Measurements from ENCODE around the gene BPNT1. TPM values are rescaled to one million over a fixed set of nuclear protein-coding genes. Genes with fewer than 3 reads are reported as not detected.

Gene BPNT1
- total and polyA plus RNA-seq, 2 of the 13 experiments (the other 11 are each of a cell fraction or from before 2014, with no cell fraction given): 35.2 to 43.9 TPM

DNA sequence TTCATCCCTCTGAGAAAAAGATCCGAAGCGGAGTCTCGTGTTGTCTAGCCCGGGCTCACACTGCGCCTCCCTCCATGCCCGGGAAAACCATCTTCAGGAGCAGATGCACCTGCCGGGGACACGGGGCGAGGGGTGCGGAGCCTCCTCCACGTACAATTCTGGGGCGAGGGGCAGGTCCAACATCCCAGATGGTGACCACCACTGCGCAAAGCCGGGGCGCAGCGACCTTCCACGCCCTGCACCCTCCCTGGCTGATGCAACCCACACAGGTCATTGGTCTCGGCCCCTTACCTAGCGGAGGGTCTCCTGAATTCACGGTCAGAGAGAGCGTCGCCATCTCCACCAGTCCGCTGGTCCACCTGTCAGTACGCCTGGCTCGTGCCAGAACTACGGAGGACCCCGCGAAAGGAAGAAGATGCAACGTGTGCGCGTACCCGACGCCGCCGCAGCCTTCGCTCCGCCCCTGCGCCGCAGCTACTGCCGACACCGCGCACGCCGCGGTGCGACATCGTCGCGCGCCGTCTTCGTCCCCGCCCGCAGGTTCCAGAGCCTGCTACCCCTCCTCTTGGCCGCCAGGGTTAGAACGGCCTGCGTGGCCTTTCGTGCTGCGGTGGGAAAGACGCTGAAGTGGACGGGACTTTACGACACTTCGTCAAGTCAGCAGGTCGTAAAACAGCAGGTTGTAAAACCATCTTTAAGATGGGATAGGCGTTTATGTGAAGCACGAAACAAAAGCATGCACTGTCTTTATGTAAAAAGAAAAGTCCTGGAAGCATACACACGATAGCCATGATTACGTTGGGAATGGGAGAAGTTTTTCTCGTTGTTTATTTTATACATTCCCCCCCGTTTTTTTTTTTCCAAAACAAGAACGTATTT lies 43.3 kb downstream of the BPNT1 start, which contains the start of gene EPRS1 (continued):
- TF ChIP-seq, protein P1, sequence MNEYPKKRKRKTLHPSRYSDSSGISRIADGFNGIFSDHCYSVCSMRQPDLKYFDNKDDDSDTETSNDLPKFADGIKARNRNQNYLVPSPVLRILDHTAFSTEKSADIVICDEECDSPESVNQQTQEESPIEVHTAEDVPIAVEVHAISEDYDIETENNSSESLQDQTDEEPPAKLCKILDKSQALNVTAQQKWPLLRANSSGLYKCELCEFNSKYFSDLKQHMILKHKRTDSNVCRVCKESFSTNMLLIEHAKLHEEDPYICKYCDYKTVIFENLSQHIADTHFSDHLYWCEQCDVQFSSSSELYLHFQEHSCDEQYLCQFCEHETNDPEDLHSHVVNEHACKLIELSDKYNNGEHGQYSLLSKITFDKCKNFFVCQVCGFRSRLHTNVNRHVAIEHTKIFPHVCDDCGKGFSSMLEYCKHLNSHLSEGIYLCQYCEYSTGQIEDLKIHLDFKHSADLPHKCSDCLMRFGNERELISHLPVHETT (CRISPR knock-in tag; conservative IDR thresholded peaks at IDR 0.05): peak; percentile 92
- 0 out of 2 replicates have a peak, but pooled peaks have one; percentile 23 for TF ChIP-seq ZNF790 (CRISPR knock-in tag; IDR thresholded peaks at IDR 0.05; ENCODE audit: borderline replicate concordance)
- TF ChIP-seq, protein P2, sequence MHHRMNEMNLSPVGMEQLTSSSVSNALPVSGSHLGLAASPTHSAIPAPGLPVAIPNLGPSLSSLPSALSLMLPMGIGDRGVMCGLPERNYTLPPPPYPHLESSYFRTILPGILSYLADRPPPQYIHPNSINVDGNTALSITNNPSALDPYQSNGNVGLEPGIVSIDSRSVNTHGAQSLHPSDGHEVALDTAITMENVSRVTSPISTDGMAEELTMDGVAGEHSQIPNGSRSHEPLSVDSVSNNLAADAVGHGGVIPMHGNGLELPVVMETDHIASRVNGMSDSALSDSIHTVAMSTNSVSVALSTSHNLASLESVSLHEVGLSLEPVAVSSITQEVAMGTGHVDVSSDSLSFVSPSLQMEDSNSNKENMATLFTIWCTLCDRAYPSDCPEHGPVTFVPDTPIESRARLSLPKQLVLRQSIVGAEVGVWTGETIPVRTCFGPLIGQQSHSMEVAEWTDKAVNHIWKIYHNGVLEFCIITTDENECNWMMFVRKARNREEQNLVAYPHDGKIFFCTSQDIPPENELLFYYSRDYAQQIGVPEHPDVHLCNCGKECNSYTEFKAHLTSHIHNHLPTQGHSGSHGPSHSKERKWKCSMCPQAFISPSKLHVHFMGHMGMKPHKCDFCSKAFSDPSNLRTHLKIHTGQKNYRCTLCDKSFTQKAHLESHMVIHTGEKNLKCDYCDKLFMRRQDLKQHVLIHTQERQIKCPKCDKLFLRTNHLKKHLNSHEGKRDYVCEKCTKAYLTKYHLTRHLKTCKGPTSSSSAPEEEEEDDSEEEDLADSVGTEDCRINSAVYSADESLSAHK (CRISPR knock-in tag; IDR thresholded peaks at IDR 0.05; ENCODE audit: borderline replicate concordance): no peak
- peak; percentile 92; the same call in 1 of the 2 replicates for TF ChIP-seq EED (CRISPR knock-in tag; IDR thresholded peaks at IDR 0.05)
- no peak for TF ChIP-seq REXO4 (CRISPR knock-in tag; IDR thresholded peaks at IDR 0.05; ENCODE audit: borderline replicate concordance)
- TF ChIP-seq FLYWCH1 (CRISPR knock-in tag; IDR thresholded peaks at IDR 0.05): no peak
- TF ChIP-seq ZIK1 (CRISPR knock-in tag; IDR thresholded peaks at IDR 0.05; ENCODE audit: borderline replicate concordance, low read depth): peak; percentile 77
- TF ChIP-seq, protein P3, sequence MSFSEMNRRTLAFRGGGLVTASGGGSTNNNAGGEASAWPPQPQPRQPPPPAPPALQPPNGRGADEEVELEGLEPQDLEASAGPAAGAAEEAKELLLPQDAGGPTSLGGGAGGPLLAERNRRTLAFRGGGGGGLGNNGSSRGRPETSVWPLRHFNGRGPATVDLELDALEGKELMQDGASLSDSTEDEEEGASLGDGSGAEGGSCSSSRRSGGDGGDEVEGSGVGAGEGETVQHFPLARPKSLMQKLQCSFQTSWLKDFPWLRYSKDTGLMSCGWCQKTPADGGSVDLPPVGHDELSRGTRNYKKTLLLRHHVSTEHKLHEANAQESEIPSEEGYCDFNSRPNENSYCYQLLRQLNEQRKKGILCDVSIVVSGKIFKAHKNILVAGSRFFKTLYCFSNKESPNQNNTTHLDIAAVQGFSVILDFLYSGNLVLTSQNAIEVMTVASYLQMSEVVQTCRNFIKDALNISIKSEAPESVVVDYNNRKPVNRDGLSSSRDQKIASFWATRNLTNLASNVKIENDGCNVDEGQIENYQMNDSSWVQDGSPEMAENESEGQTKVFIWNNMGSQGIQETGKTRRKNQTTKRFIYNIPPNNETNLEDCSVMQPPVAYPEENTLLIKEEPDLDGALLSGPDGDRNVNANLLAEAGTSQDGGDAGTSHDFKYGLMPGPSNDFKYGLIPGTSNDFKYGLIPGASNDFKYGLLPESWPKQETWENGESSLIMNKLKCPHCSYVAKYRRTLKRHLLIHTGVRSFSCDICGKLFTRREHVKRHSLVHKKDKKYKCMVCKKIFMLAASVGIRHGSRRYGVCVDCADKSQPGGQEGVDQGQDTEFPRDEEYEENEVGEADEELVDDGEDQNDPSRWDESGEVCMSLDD (CRISPR knock-in tag; IDR thresholded peaks at IDR 0.05; ENCODE audit: borderline replicate concordance): no peak
- TF ChIP-seq, protein P4, sequence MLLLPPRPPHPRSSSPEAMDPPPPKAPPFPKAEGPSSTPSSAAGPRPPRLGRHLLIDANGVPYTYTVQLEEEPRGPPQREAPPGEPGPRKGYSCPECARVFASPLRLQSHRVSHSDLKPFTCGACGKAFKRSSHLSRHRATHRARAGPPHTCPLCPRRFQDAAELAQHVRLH (CRISPR knock-in tag; IDR thresholded peaks at IDR 0.05; ENCODE audit: borderline replicate concordance, low read depth): peak; percentile 92; the same call in 1 of the 2 replicates
- peak; percentile 61; the same call in 1 of the 2 replicates for TF ChIP-seq ZBTB20 (CRISPR knock-in tag; IDR thresholded peaks at IDR 0.05; ENCODE audit: borderline replicate concordance, low read depth)
- TF ChIP-seq ZMYM2 (CRISPR knock-in tag; IDR thresholded peaks at IDR 0.05): peak; percentile 77
- no peak for TF ChIP-seq ZNF720 (CRISPR knock-in tag; IDR thresholded peaks at IDR 0.05)
- TF ChIP-seq, protein P5, sequence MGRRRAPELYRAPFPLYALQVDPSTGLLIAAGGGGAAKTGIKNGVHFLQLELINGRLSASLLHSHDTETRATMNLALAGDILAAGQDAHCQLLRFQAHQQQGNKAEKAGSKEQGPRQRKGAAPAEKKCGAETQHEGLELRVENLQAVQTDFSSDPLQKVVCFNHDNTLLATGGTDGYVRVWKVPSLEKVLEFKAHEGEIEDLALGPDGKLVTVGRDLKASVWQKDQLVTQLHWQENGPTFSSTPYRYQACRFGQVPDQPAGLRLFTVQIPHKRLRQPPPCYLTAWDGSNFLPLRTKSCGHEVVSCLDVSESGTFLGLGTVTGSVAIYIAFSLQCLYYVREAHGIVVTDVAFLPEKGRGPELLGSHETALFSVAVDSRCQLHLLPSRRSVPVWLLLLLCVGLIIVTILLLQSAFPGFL (CRISPR knock-in tag; IDR thresholded peaks at IDR 0.05): no peak
- no peak for TF ChIP-seq KLF11 (CRISPR knock-in tag; IDR thresholded peaks at IDR 0.05)
- no peak for TF ChIP-seq HOXA9 (CRISPR knock-in tag; IDR thresholded peaks at IDR 0.05; ENCODE audit: borderline replicate concordance)
- no peak for TF ChIP-seq ZNF282 (IDR thresholded peaks at IDR 0.05; ENCODE audit: partially characterized antibody)
- peak; percentile 50; the same call in 1 of the 2 replicates for TF ChIP-seq AHR (CRISPR knock-in tag; IDR thresholded peaks at IDR 0.05)
- TF ChIP-seq MIER2 (CRISPR knock-in tag; IDR thresholded peaks at IDR 0.05): no peak
- no peak for TF ChIP-seq SNAPC2 (CRISPR knock-in tag; IDR thresholded peaks at IDR 0.05)
- TF ChIP-seq FOXA1 (IDR thresholded peaks at IDR 0.05): no peak
- TF ChIP-seq FOXA1 (CRISPR knock-in tag; IDR thresholded peaks at IDR 0.05): no peak

Data from HepG2 (cell line).